ENCODE results near the gene FGGY.

DNA sequence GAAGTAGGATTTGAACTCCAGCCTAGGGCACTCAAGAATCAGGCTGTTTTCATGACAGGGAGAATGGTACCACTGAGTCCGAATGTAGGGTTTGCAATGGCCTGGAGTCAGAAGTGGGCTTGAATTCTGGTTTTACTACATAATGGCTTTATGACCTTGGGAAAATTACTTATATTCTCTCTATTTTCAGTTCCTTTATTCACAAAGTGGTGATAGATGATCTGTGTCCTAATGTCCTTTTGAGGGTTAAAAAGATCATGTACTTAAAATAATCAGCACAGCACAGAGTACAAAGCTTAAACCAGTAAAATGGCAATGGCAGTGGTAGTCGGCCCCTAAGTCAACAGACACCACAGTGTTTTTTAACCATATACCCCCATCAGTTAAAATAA lies 454.1 kb downstream of the FGGY start:
- TF ChIP-seq FOXJ3 (CRISPR knock-in tag; IDR thresholded peaks at IDR 0.05; ENCODE audit: borderline replicate concordance) (no peak), NR1H2 (CRISPR knock-in tag; IDR thresholded peaks at IDR 0.05) (no peak), FOXP4 (CRISPR knock-in tag; IDR thresholded peaks at IDR 0.05) (no peak), GABPB1 (CRISPR knock-in tag; IDR thresholded peaks at IDR 0.05) (no peak), PREB (CRISPR knock-in tag; IDR thresholded peaks at IDR 0.05; ENCODE audit: borderline replicate concordance) (no peak), ZSCAN18 (CRISPR knock-in tag; IDR thresholded peaks at IDR 0.05) (no peak), NFYB (CRISPR knock-in tag; conservative IDR thresholded peaks at IDR 0.05; ENCODE audit: low read depth) (no peak)
- TF ChIP-seq, protein P1, sequence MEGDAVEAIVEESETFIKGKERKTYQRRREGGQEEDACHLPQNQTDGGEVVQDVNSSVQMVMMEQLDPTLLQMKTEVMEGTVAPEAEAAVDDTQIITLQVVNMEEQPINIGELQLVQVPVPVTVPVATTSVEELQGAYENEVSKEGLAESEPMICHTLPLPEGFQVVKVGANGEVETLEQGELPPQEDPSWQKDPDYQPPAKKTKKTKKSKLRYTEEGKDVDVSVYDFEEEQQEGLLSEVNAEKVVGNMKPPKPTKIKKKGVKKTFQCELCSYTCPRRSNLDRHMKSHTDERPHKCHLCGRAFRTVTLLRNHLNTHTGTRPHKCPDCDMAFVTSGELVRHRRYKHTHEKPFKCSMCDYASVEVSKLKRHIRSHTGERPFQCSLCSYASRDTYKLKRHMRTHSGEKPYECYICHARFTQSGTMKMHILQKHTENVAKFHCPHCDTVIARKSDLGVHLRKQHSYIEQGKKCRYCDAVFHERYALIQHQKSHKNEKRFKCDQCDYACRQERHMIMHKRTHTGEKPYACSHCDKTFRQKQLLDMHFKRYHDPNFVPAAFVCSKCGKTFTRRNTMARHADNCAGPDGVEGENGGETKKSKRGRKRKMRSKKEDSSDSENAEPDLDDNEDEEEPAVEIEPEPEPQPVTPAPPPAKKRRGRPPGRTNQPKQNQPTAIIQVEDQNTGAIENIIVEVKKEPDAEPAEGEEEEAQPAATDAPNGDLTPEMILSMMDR (IDR thresholded peaks at IDR 0.05), result no peak
- TF ChIP-seq, protein P2, sequence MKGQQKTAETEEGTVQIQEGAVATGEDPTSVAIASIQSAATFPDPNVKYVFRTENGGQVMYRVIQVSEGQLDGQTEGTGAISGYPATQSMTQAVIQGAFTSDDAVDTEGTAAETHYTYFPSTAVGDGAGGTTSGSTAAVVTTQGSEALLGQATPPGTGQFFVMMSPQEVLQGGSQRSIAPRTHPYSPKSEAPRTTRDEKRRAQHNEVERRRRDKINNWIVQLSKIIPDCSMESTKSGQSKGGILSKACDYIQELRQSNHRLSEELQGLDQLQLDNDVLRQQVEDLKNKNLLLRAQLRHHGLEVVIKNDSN (CRISPR knock-in tag; IDR thresholded peaks at IDR 0.05), result no peak
- TF ChIP-seq, protein P3, sequence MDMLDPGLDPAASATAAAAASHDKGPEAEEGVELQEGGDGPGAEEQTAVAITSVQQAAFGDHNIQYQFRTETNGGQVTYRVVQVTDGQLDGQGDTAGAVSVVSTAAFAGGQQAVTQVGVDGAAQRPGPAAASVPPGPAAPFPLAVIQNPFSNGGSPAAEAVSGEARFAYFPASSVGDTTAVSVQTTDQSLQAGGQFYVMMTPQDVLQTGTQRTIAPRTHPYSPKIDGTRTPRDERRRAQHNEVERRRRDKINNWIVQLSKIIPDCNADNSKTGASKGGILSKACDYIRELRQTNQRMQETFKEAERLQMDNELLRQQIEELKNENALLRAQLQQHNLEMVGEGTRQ (CRISPR knock-in tag; IDR thresholded peaks at IDR 0.05), result no peak

All from WTC11 (cell line).